ENCODE measurements around the gene DGKH. TPM values are rescaled to one million over a fixed set of nuclear protein-coding genes. Genes with fewer than 3 reads are reported as not detected.

Gene DGKH
- total RNA-seq, 1 donor from 2014 or later: 12.1 TPM

DNA sequence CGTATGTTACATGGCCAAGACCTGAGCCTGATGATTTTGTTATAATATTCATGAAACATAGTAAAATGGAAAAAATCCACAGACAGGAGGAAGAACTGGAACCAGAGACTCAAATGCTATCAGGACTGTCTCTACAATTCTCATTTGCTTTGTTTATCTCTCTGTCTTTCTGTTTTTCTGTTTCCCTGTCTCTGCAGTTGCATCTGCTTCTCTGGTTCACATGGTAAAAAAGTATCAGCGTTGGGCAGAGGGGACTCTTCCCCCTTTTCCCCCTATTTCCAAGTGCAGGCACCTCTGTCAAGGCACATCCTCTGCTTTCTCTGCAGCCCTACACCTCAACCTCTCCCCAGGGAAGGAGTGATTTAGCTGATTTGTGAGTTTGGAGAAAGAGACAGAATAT lies 46.4 kb upstream of the DGKH start:
- Histone ChIP-seq H2AFZ (replicated peaks) (peak overlapping the region; percentile 96), H3K27ac (no peak overlapping the region), H3K36me3 (no peaks in the 10 kb centered on the region), H3K4me2 (no peak overlapping the region), H3K27me3 (no peaks in the 10 kb centered on the region), H4K20me1 (ENCODE audit: low read depth) (no peaks in the 10 kb centered on the region), H3K4me1 (peaks cover 11% of the 10 kb centered on the region), H3K9me3 (ENCODE audit: low read depth) (no peaks in the 10 kb centered on the region), H3F3A (ENCODE audit: low read depth) (no peaks in the 10 kb centered on the region), H3K9ac (no peak overlapping the region), H3K79me2 (ENCODE audit: low read depth) (no peaks in the 10 kb centered on the region), H3K4me3 (no peak overlapping the region)
- Mint-ChIP-seq H3K4me3 (no peak overlapping the region), H3K27me3 (ENCODE audit: insufficient read depth, low read depth) (peaks cover 2% of the 10 kb centered on the region), H3K9me3 (no peaks in the 10 kb centered on the region), H3K36me3 (no peaks in the 10 kb centered on the region), H3K27ac (no peak overlapping the region), H3K4me1 (no peaks in the 10 kb centered on the region)
- no peak for DNase-seq (ENCODE audit: low spot score)
- TF ChIP-seq EZH2 (IDR thresholded peaks at IDR 0.05): no peak
- TF ChIP-seq, protein P1, sequence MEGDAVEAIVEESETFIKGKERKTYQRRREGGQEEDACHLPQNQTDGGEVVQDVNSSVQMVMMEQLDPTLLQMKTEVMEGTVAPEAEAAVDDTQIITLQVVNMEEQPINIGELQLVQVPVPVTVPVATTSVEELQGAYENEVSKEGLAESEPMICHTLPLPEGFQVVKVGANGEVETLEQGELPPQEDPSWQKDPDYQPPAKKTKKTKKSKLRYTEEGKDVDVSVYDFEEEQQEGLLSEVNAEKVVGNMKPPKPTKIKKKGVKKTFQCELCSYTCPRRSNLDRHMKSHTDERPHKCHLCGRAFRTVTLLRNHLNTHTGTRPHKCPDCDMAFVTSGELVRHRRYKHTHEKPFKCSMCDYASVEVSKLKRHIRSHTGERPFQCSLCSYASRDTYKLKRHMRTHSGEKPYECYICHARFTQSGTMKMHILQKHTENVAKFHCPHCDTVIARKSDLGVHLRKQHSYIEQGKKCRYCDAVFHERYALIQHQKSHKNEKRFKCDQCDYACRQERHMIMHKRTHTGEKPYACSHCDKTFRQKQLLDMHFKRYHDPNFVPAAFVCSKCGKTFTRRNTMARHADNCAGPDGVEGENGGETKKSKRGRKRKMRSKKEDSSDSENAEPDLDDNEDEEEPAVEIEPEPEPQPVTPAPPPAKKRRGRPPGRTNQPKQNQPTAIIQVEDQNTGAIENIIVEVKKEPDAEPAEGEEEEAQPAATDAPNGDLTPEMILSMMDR (IDR thresholded peaks at IDR 0.05): no peak
- no peak for TF ChIP-seq EZH2phosphoT487 (IDR thresholded peaks at IDR 0.05)

DNA sequence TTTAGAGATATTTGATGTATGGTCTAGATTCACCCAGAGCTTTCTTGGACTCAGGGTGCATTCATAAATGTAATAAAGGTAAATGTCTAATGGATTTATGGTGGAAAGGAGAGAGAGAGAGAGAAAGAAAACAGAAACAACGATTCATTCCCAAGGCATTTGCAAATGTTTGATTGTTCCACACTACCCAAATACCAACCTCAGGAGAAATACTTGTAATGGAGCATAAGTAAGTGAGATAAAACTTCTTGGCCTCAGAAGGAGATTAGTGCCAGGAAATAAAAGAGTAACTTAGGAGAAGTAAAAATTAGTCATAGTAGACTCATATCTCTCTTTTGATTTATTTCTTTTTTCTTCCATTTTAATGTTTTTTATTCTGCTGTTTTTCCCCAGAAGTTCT lies 40.6 kb upstream of the DGKH start:
- Histone ChIP-seq H3K9me3 (ENCODE audit: low read depth) (no peaks in the 10 kb centered on the region), H2AFZ (replicated peaks) (no peak overlapping the region), H3K4me3 (no peak overlapping the region), H3K4me2 (no peak overlapping the region), H3K4me1 (no peaks in the 10 kb centered on the region), H3K27ac (no peak overlapping the region), H3F3A (ENCODE audit: low read depth) (no peaks in the 10 kb centered on the region), H3K79me2 (ENCODE audit: low read depth) (no peaks in the 10 kb centered on the region), H3K36me3 (no peaks in the 10 kb centered on the region), H3K9ac (no peak overlapping the region), H3K27me3 (no peaks in the 10 kb centered on the region), H4K20me1 (ENCODE audit: low read depth) (no peaks in the 10 kb centered on the region)
- no peak for DNase-seq (ENCODE audit: low spot score)
- peaks cover 2% of the 10 kb centered on the region for H3K4me1 Mint-ChIP-seq
- no peaks in the 10 kb centered on the region for H3K9me3 Mint-ChIP-seq
- no peaks in the 10 kb centered on the region for H3K36me3 Mint-ChIP-seq
- peaks cover 3% of the 10 kb centered on the region for H3K27me3 Mint-ChIP-seq (ENCODE audit: insufficient read depth, low read depth)
- no peak overlapping the region for H3K27ac Mint-ChIP-seq
- no peak overlapping the region for H3K4me3 Mint-ChIP-seq
- TF ChIP-seq, protein P1 (IDR thresholded peaks at IDR 0.05): no peak
- TF ChIP-seq EZH2phosphoT487 (IDR thresholded peaks at IDR 0.05) (no peak), EZH2 (IDR thresholded peaks at IDR 0.05) (no peak)

DNA sequence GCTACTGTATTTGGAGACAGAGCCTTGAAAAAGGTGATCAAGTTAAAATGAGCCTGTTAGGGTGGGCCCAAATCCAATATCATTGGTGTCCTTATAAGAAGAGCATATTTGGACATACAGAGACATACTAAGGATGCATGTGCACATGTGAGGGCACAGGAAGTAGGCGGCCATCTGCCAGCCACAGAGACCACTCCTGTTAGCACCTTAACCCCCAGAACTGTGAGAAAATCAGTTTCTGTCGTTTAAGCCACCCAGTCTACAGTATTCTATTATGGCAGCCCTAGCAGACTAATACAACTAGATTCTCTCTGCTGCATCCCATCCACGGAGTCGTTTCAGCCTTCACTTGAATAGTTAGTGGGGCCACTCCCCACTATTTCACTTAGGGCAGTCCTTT lies 39.4 kb upstream of the DGKH start:
- no peaks in the 10 kb centered on the region for H4K20me1 ChIP-seq (ENCODE audit: low read depth)
- H3K4me3 Mint-ChIP-seq: no peak overlapping the region
- H3K4me2 ChIP-seq: no peak overlapping the region
- DNase-seq (ENCODE audit: low spot score): no peak
- no peak overlapping the region for H3K4me3 ChIP-seq
- no peaks in the 10 kb centered on the region for H3K9me3 ChIP-seq (ENCODE audit: low read depth)
- H3K9ac ChIP-seq: no peak overlapping the region
- H3K36me3 Mint-ChIP-seq: no peaks in the 10 kb centered on the region
- no peaks in the 10 kb centered on the region for H3K27me3 ChIP-seq
- H3K9me3 Mint-ChIP-seq: no peaks in the 10 kb centered on the region
- H2AFZ ChIP-seq (replicated peaks): no peak overlapping the region
- TF ChIP-seq EZH2 (IDR thresholded peaks at IDR 0.05) (no peak), EZH2phosphoT487 (IDR thresholded peaks at IDR 0.05) (no peak)
- H3K36me3 ChIP-seq: no peaks in the 10 kb centered on the region
- no peaks in the 10 kb centered on the region for H3K79me2 ChIP-seq (ENCODE audit: low read depth)
- no peaks in the 10 kb centered on the region for H3K4me1 ChIP-seq
- no peaks in the 10 kb centered on the region for H3F3A ChIP-seq (ENCODE audit: low read depth)
- H3K27ac ChIP-seq: no peak overlapping the region
- peaks cover 2% of the 10 kb centered on the region for H3K4me1 Mint-ChIP-seq
- H3K27ac Mint-ChIP-seq: no peak overlapping the region
- H3K27me3 Mint-ChIP-seq (ENCODE audit: insufficient read depth, low read depth): peaks cover 3% of the 10 kb centered on the region

DNA sequence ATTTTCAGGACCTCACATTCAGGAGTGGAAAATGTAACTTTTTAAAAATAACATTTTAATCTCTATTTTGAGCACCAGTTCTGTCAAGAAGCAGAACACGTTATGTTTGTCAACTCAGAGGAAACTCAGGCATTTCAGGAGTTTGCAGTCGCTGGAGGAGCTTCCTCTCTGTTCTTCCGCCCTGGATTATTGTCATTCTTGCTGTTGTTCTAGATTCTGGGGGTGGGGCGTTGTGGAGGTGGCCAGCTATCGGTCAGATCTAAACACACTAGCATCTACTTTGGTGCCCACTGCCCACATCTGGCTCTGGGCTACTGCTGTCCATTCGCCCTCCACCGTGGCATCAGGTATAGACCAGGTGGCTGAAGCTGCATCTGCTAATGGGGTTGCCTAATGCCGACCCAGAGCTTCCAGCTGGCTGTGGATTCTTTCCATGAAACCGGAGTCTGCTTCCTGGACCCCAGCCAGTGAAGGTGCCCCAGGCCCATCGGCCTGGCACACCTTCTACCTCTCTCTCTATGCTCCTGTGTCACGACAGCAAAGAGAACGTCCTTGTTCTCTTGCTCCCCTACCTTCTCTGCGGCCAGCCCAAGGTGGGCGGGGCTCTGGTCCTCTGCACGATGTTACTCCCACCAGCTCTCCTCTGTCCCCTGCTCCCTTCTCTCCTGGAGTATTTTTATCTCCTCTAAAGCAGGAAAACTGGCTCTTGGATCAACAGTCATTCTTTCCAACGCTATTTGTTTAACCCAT lies 36.7 kb upstream of the DGKH start:
- peak; percentile 18 for DNase-seq (ENCODE audit: low spot score)
- H3K4me2 ChIP-seq: peak overlapping the region; percentile 7
- no peaks in the 10 kb centered on the region for H3K27me3 ChIP-seq
- no peaks in the 10 kb centered on the region for H3F3A ChIP-seq (ENCODE audit: low read depth)
- H3K9me3 Mint-ChIP-seq: no peaks in the 10 kb centered on the region
- no peak overlapping the region for H3K4me3 ChIP-seq
- peaks cover 2% of the 10 kb centered on the region for H3K4me1 Mint-ChIP-seq
- peak overlapping the region; percentile 96 for H2AFZ ChIP-seq (replicated peaks)
- TF ChIP-seq EZH2phosphoT487 (IDR thresholded peaks at IDR 0.05): no peak
- TF ChIP-seq, protein P1 (IDR thresholded peaks at IDR 0.05): no peak
- TF ChIP-seq EZH2 (IDR thresholded peaks at IDR 0.05): no peak
- peaks cover 2% of the 10 kb centered on the region for H3K27me3 Mint-ChIP-seq (ENCODE audit: insufficient read depth, low read depth)
- no peaks in the 10 kb centered on the region for H3K79me2 ChIP-seq (ENCODE audit: low read depth)
- H3K27ac Mint-ChIP-seq: no peak overlapping the region
- no peaks in the 10 kb centered on the region for H4K20me1 ChIP-seq (ENCODE audit: low read depth)
- H3K36me3 ChIP-seq: no peaks in the 10 kb centered on the region
- H3K27ac ChIP-seq: no peak overlapping the region
- no peak overlapping the region for H3K9ac ChIP-seq
- no peaks in the 10 kb centered on the region for H3K36me3 Mint-ChIP-seq
- no peaks in the 10 kb centered on the region for H3K9me3 ChIP-seq (ENCODE audit: low read depth)
- no peak overlapping the region for H3K4me3 Mint-ChIP-seq
- no peaks in the 10 kb centered on the region for H3K4me1 ChIP-seq
